ENCODE measurements around the gene SYTL3. TPM values are rescaled to one million over a fixed set of nuclear protein-coding genes. Genes with fewer than 3 reads are reported as not detected.

Gene SYTL3
- total and polyA plus RNA-seq, 10 of the 15 experiments (the other 5 are each of a cell fraction or from before 2014, with no cell fraction given): 3.3 to 12.1 (median 6.9) TPM

- Histone ChIP-seq H3K4me2 (ENCODE audit: control insufficient read depth, insufficient read depth) (no peak overlapping the region), H2AFZ (ENCODE audit: control insufficient read depth, low read depth, low read length) (no peak overlapping the region), H3K9me3 (replicated peaks; ENCODE audit: control insufficient read depth, insufficient read depth, low read length) (no peaks in the 10 kb centered on the region; the same call in 2 of the 3 replicates), H3K4me1 (ENCODE audit: control insufficient read depth, insufficient read depth, low read length) (peaks cover 2% of the 10 kb centered on the region; the same call in 1 of the 2 replicates), H3K27ac (ENCODE audit: control insufficient read depth, insufficient read depth) (no peak overlapping the region), H3K36me3 (ENCODE audit: control insufficient read depth in 2 of 2, insufficient read depth in 2 of 2, low read length in 1 of 2) (no peaks in the 10 kb centered on the region; a peak in 1 of 4 replicates), H3K79me2 (ENCODE audit: control insufficient read depth, insufficient read depth, low read length) (no peaks in the 10 kb centered on the region), H3K9ac (ENCODE audit: control insufficient read depth, insufficient read depth, low read length) (no peak overlapping the region), H4K20me1 (ENCODE audit: control insufficient read depth, insufficient read depth) (no peaks in the 10 kb centered on the region), H3K4me3 (no peak overlapping the region), H3K27me3 (replicated peaks in 1 of 2; ENCODE audit: control insufficient read depth in 2 of 2, insufficient read depth in 2 of 2, low read length in 1 of 2) (no peaks in the 10 kb centered on the region)
- BruUV-seq (replicated peaks): no TSS peak
- 86% methylated on average over 6 of the region's 6 CpGs for WGBS (ENCODE audit: insufficient coverage, insufficient replicate concordance, low lambda C conversion rate, missing lambda C conversion rate)
- no peak for FAIRE-seq
- SMC1A ChIA-PET (ENCODE audit: uncharacterized antibody, unreplicated experiment): interaction anchor here (1.5 to 1.6 kb wide), 2 partner anchors 11 to 19 kb away, joined by 5 to 7 read pairs; no protein-coding TSS in a partner anchor
- intact Hi-C loops (cut with micrococcal nuclease; ENCODE audit: unreplicated experiment): no loop called here
- no peak for ATAC-seq
- TF ChIP-seq NR2C1 (IDR thresholded peaks at IDR 0.05) (no peak), CBX5 (IDR thresholded peaks at IDR 0.05; ENCODE audit: low read depth) (no peak), RUNX3 (IDR thresholded peaks at IDR 0.05; ENCODE audit: low read length) (no peak), CBX3 (IDR thresholded peaks at IDR 0.05; ENCODE audit: borderline replicate concordance, low read depth) (no peak), ZNF687 (IDR thresholded peaks at IDR 0.05) (no peak), ZZZ3 (IDR thresholded peaks at IDR 0.05; ENCODE audit: control insufficient read depth, insufficient read length, low read depth) (no peak)
- RAD21 ChIA-PET (ENCODE audit: unreplicated experiment): no interaction called here
- DNase-seq (ENCODE audit: low read depth, low spot score): no peak
- in situ Hi-C loops (cut with MboI): no loop called here
- POLR2A ChIA-PET: interaction anchor here (1.2 kb wide), 1 partner anchor 22 kb away, joined by 3 read pairs; no protein-coding TSS in a partner anchor
- CTCF ChIA-PET: interaction anchor here (0.6 to 3.5 kb wide), 5 partner anchors 18 to 453 kb away, joined by 3 to 19 read pairs (median 4); no protein-coding TSS in a partner anchor
Measured at GRCh38 chr6:158672726-158673125, 22.9 kb downstream of the SYTL3 start.

Data from GM12878 (cell line).